Parathyroid adenoma (tissue), 2 donors: ENCODE results near the gene KCNK4.

Experiments
- H2AFZ ChIP-seq: fragments of 300-600 bp; sonication (generic); one replicate; pipeline ENCODE4 v1.7.0; 2017; ENCODE audit warnings: antibody characterized with exemption, mild to moderate bottlenecking
- H3K27ac ChIP-seq: fragments of 300-600 bp; sonication (generic); one replicate; pipeline ENCODE4 v1.7.0; 2017
- H3K27me3 ChIP-seq: fragments of 300-600 bp; sonication (generic); one replicate; pipeline ENCODE4 v1.7.0; 2017; ENCODE audit warnings: low read length; ENCODE audit not compliant: control insufficient read depth, insufficient read depth
- H3K36me3 ChIP-seq: fragments of 300-600 bp; sonication (generic); one replicate; pipeline ENCODE4 v1.7.0; 2017; ENCODE audit warnings: low read length; ENCODE audit not compliant: control insufficient read depth, insufficient read depth
- H3K4me1 ChIP-seq: fragments of 300-600 bp; sonication (generic); one replicate; pipeline ENCODE4 v1.7.0; 2017; ENCODE audit warnings: control low read depth
- H3K4me2 ChIP-seq: fragments of 300-600 bp; sonication (generic); one replicate; pipeline ENCODE4 v1.7.0; 2017; ENCODE audit warnings: low read length
- H3K4me3 ChIP-seq: fragments of 300-600 bp; sonication (generic); one replicate; pipeline ENCODE4 v1.7.0; 2017; ENCODE audit warnings: low read depth, low read length
- H3K79me2 ChIP-seq: fragments of 300-600 bp; sonication (generic); one replicate; pipeline ENCODE4 v1.7.0; 2017; ENCODE audit warnings: control low read depth
- H3K9ac ChIP-seq: fragments of 300-600 bp; sonication (generic); one replicate; pipeline ENCODE4 v1.7.0; 2017; ENCODE audit warnings: mild to moderate bottlenecking
- H3K9me3 ChIP-seq: fragments of 300-600 bp; sonication (generic); one replicate; pipeline ENCODE4 v1.7.0; 2017; ENCODE audit warnings: low read length; ENCODE audit not compliant: control insufficient read depth
- TF ChIP-seq, protein P1 (sequence below): fragments of 300-600 bp; sonication (generic); IDR thresholded peaks from one replicate; pipeline ENCODE4 v1.7.0; 2017; ENCODE audit warnings: antibody characterized with exemption, mild to moderate bottlenecking
- donor health status: primary hyperparathyroidism.

KCNK4 gene

GRCh38 chr11:64261556-64262080 is 29.5 kb upstream of the KCNK4 start:
- no peaks in the 10 kb centered on the region for H3K27me3 ChIP-seq
- H3K4me1 ChIP-seq: no peaks in the 10 kb centered on the region
- no peaks in the 10 kb centered on the region for H3K9me3 ChIP-seq
- H2AFZ ChIP-seq: no peak overlapping the region
- no peaks in the 10 kb centered on the region for H3K79me2 ChIP-seq
- H3K36me3 ChIP-seq: no peaks in the 10 kb centered on the region
- no peak overlapping the region for H3K4me2 ChIP-seq
- H3K4me3 ChIP-seq: no peak overlapping the region
- TF ChIP-seq, protein P1, sequence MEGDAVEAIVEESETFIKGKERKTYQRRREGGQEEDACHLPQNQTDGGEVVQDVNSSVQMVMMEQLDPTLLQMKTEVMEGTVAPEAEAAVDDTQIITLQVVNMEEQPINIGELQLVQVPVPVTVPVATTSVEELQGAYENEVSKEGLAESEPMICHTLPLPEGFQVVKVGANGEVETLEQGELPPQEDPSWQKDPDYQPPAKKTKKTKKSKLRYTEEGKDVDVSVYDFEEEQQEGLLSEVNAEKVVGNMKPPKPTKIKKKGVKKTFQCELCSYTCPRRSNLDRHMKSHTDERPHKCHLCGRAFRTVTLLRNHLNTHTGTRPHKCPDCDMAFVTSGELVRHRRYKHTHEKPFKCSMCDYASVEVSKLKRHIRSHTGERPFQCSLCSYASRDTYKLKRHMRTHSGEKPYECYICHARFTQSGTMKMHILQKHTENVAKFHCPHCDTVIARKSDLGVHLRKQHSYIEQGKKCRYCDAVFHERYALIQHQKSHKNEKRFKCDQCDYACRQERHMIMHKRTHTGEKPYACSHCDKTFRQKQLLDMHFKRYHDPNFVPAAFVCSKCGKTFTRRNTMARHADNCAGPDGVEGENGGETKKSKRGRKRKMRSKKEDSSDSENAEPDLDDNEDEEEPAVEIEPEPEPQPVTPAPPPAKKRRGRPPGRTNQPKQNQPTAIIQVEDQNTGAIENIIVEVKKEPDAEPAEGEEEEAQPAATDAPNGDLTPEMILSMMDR: no peak
- H3K27ac ChIP-seq: no peak overlapping the region
- H3K9ac ChIP-seq: no peak overlapping the region

DNA sequence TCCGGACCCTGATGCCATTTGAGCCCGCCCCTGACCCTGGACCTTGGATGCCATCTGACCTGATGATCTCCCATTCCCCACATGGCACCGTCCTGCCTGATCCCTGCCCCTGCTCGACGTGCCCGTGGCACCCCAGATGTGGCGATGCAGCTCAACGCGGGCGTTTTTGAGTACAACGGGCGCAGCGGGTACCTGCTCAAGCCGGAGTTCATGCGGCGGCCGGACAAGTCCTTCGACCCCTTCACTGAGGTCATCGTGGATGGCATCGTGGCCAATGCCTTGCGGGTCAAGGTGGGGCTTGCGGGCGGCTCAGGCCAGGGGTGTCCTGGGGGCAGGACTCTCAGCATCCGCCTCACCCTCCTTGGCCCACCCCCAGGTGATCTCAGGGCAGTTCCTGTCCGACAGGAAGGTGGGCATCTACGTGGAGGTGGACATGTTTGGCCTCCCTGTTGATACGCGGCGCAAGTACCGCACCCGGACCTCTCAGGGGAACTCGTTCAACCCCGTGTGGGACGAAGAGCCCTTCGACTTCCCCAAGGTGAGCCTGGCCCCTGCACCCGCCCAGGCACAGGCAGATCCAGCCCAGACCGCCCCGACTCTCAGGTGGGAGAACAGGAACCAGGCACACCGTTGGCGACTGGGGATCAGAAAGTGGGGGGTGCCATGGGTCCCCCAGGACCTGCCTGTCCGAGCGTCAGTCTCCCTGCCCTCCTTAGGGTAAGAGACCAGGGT is 28.7 kb upstream of the KCNK4 start:
- no peaks in the 10 kb centered on the region for H3K4me1 ChIP-seq
- H3K36me3 ChIP-seq: no peaks in the 10 kb centered on the region
- no peak overlapping the region for H3K27ac ChIP-seq

DNA sequence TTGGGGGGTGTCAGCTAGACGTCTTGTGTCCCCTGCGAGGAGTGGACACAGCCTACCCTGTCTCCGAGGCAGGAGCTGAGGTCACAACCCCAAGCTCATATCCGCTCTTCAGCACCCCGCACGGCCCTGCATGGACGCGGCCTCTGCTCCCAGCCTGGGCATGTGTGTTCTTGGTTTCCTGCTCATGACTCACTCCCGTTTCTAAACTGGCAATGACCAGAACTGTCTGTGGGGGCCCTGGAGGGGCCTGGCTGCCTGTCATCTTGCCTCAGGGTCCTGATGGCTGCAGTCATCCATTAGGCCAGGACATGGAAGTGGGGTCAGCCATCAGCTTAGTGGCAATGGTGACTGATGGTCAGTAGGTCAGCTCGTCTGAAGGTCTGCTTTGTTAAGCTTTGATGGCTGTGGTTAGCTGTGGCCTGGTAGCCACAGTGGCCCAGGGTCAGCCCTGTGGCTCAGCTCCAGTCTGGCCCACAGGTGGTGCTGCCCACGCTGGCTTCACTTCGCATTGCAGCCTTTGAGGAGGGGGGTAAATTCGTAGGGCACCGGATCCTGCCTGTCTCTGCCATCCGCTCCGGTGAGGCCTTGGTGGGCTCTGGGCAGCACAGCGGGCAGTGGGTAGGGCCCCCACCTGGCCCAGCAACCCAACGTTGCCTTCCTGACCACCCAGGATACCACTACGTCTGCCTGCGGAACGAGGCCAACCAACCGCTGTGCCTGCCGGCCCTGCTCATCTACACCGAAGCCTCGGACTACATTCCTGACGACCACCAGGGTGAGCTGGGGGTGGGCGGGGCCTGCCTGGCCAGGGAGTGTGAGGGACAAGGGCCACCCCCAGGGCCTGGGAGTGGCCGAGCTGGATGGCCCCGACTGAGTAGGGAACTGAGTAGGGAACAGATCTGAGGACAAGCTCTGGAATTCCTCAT is 27.8 kb upstream of the KCNK4 start:
- Histone ChIP-seq H3K4me2 (no peak overlapping the region), H3K36me3 (no peaks in the 10 kb centered on the region), H3K79me2 (no peaks in the 10 kb centered on the region), H3K27me3 (no peaks in the 10 kb centered on the region), H3K9ac (no peak overlapping the region), H3K9me3 (no peaks in the 10 kb centered on the region), H3K4me3 (no peak overlapping the region), H2AFZ (no peak overlapping the region), H3K4me1 (peaks cover 7% of the 10 kb centered on the region), H3K27ac (no peak overlapping the region)
- TF ChIP-seq, protein P1: no peak

More for the DNA sequence above, 28.7 kb upstream of the KCNK4 start:
- Histone ChIP-seq H3K9ac (no peak overlapping the region), H3K4me2 (no peak overlapping the region), H2AFZ (no peak overlapping the region), H3K9me3 (no peaks in the 10 kb centered on the region), H3K27me3 (no peaks in the 10 kb centered on the region), H3K79me2 (no peaks in the 10 kb centered on the region), H3K4me3 (no peak overlapping the region)
- TF ChIP-seq, protein P1: no peak

- no peak overlapping the region for H2AFZ ChIP-seq
- H3K4me3 ChIP-seq: no peak overlapping the region
- H3K4me2 ChIP-seq: no peak overlapping the region
- H3K27me3 ChIP-seq: no peaks in the 10 kb centered on the region
- H3K27ac ChIP-seq: no peak overlapping the region
- H3K9me3 ChIP-seq: no peaks in the 10 kb centered on the region
- no peaks in the 10 kb centered on the region for H3K36me3 ChIP-seq
- no peaks in the 10 kb centered on the region for H3K79me2 ChIP-seq
- TF ChIP-seq, protein P1: no peak
- no peak overlapping the region for H3K9ac ChIP-seq
- H3K4me1 ChIP-seq: peaks cover 9% of the 10 kb centered on the region
These were observed 27.2 kb upstream of the KCNK4 start for GRCh38 chr11:64263947-64264317.
